ENCODE data around the gene GGT7. TPM values are rescaled to one million over a fixed set of nuclear protein-coding genes. Genes with fewer than 3 reads are reported as not detected.

GGT7 gene
- total and polyA plus RNA-seq, 9 of the 15 experiments (the other 6 are each of a cell fraction or from before 2014, with no cell fraction given): 0.04 to 18.3 (median 5.9) TPM

DNA sequence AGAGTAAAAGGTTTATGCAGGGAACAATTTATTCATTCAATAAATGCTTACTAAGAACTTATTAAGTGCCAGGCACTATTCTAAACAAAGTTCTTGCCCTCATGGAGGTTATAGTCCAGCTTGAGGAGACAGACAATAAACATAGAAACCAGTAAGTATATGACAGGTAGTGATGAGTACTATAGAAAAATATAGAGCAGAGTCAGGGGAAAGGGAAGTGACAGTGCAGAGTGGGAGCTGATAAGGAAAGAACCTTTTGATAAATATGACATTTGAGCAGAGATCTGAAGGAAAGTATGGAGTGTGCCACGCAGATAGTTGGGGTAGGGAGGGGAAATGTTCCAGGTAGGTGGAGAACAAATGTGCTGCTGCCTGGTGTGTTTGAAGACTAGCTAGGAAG, 15.8 kb upstream of the GGT7 start (continued):
- TF ChIP-seq FUS (optimal IDR thresholded peaks at IDR 0.05; ENCODE audit: low read depth, low read length): no peak
- peak; percentile 95 to 98 for TF ChIP-seq TRIM24 (IDR thresholded peaks at IDR 0.05)
- no peak for TF ChIP-seq TEAD1 (CRISPR knock-in tag; IDR thresholded peaks at IDR 0.05)
- TF ChIP-seq YBX1 (IDR thresholded peaks at IDR 0.05): no peak
- TF ChIP-seq, protein P1, sequence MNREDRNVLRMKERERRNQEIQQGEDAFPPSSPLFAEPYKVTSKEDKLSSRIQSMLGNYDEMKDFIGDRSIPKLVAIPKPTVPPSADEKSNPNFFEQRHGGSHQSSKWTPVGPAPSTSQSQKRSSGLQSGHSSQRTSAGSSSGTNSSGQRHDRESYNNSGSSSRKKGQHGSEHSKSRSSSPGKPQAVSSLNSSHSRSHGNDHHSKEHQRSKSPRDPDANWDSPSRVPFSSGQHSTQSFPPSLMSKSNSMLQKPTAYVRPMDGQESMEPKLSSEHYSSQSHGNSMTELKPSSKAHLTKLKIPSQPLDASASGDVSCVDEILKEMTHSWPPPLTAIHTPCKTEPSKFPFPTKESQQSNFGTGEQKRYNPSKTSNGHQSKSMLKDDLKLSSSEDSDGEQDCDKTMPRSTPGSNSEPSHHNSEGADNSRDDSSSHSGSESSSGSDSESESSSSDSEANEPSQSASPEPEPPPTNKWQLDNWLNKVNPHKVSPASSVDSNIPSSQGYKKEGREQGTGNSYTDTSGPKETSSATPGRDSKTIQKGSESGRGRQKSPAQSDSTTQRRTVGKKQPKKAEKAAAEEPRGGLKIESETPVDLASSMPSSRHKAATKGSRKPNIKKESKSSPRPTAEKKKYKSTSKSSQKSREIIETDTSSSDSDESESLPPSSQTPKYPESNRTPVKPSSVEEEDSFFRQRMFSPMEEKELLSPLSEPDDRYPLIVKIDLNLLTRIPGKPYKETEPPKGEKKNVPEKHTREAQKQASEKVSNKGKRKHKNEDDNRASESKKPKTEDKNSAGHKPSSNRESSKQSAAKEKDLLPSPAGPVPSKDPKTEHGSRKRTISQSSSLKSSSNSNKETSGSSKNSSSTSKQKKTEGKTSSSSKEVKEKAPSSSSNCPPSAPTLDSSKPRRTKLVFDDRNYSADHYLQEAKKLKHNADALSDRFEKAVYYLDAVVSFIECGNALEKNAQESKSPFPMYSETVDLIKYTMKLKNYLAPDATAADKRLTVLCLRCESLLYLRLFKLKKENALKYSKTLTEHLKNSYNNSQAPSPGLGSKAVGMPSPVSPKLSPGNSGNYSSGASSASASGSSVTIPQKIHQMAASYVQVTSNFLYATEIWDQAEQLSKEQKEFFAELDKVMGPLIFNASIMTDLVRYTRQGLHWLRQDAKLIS (CRISPR knock-in tag; IDR thresholded peaks at IDR 0.05): no peak
- TF ChIP-seq, protein P2, sequence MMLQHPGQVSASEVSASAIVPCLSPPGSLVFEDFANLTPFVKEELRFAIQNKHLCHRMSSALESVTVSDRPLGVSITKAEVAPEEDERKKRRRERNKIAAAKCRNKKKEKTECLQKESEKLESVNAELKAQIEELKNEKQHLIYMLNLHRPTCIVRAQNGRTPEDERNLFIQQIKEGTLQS (IDR thresholded peaks at IDR 0.05): no peak
- TF ChIP-seq, protein P2 (CRISPR knock-in tag; conservative IDR thresholded peaks at IDR 0.05): no peak
- TF ChIP-seq ZNF133 (CRISPR knock-in tag; IDR thresholded peaks at IDR 0.05): no peak
- no peak for TF ChIP-seq BHLHE40 (IDR thresholded peaks at IDR 0.05; ENCODE audit: low read length)
- TF ChIP-seq SREBF2 (CRISPR knock-in tag; IDR thresholded peaks at IDR 0.05): no peak
- no peak for TF ChIP-seq DIDO1 (tag; IDR thresholded peaks at IDR 0.05; ENCODE audit: low read depth)
- no peak for TF ChIP-seq GTF2A2 (tag; IDR thresholded peaks at IDR 0.05)
- TF ChIP-seq ZNF253 (CRISPR knock-in tag; conservative IDR thresholded peaks at IDR 0.05): no peak
- TF ChIP-seq, protein P3, sequence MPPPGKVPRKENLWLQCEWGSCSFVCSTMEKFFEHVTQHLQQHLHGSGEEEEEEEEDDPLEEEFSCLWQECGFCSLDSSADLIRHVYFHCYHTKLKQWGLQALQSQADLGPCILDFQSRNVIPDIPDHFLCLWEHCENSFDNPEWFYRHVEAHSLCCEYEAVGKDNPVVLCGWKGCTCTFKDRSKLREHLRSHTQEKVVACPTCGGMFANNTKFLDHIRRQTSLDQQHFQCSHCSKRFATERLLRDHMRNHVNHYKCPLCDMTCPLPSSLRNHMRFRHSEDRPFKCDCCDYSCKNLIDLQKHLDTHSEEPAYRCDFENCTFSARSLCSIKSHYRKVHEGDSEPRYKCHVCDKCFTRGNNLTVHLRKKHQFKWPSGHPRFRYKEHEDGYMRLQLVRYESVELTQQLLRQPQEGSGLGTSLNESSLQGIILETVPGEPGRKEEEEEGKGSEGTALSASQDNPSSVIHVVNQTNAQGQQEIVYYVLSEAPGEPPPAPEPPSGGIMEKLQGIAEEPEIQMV (tag; conservative IDR thresholded peaks at IDR 0.05; ENCODE audit: low read depth): no peak
- TF ChIP-seq, protein P4, sequence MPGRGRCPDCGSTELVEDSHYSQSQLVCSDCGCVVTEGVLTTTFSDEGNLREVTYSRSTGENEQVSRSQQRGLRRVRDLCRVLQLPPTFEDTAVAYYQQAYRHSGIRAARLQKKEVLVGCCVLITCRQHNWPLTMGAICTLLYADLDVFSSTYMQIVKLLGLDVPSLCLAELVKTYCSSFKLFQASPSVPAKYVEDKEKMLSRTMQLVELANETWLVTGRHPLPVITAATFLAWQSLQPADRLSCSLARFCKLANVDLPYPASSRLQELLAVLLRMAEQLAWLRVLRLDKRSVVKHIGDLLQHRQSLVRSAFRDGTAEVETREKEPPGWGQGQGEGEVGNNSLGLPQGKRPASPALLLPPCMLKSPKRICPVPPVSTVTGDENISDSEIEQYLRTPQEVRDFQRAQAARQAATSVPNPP (IDR thresholded peaks at IDR 0.05; ENCODE audit: borderline replicate concordance, insufficient read depth, insufficient read length): no peak
- TF ChIP-seq BMI1 (IDR thresholded peaks at IDR 0.05; ENCODE audit: low read length): no peak
- no peak for TF ChIP-seq ZNF561 (CRISPR knock-in tag; conservative IDR thresholded peaks at IDR 0.05)
- TF ChIP-seq ETV6 (IDR thresholded peaks at IDR 0.05; ENCODE audit: borderline replicate concordance in 1 of 2, low read depth in 2 of 2, low read length in 1 of 2): peak in 1 of 2 experiments; percentile 62; a peak in 1 of 4 replicates
- TF ChIP-seq ETV6 (CRISPR knock-in tag; IDR thresholded peaks at IDR 0.05; ENCODE audit: borderline replicate concordance): no peak
- TF ChIP-seq, protein P5, sequence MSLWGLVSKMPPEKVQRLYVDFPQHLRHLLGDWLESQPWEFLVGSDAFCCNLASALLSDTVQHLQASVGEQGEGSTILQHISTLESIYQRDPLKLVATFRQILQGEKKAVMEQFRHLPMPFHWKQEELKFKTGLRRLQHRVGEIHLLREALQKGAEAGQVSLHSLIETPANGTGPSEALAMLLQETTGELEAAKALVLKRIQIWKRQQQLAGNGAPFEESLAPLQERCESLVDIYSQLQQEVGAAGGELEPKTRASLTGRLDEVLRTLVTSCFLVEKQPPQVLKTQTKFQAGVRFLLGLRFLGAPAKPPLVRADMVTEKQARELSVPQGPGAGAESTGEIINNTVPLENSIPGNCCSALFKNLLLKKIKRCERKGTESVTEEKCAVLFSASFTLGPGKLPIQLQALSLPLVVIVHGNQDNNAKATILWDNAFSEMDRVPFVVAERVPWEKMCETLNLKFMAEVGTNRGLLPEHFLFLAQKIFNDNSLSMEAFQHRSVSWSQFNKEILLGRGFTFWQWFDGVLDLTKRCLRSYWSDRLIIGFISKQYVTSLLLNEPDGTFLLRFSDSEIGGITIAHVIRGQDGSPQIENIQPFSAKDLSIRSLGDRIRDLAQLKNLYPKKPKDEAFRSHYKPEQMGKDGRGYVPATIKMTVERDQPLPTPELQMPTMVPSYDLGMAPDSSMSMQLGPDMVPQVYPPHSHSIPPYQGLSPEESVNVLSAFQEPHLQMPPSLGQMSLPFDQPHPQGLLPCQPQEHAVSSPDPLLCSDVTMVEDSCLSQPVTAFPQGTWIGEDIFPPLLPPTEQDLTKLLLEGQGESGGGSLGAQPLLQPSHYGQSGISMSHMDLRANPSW (CRISPR knock-in tag; IDR thresholded peaks at IDR 0.05): no peak
